ENCODE data around the gene CENPT. TPM values are rescaled to one million over a fixed set of nuclear protein-coding genes. Genes with fewer than 3 reads are reported as not detected.

Gene CENPT
- total RNA-seq, 1 experiment from 2014 or later: 43.7 TPM

- no peak for DNase-seq
- Histone ChIP-seq H3K36me3 (replicated peaks; ENCODE audit: control insufficient read depth, insufficient read depth, low read length) (peaks cover 18% of the 10 kb centered on the region), H3K27me3 (ENCODE audit: control insufficient read depth, insufficient read depth, low read length) (no peaks in the 10 kb centered on the region), H3K4me3 (ENCODE audit: insufficient read depth, low read depth, low read length) (no peak overlapping the region)
Observed at GRCh38 chr16:67825906-67826305, 21.6 kb downstream of the CENPT start.

GRCh38 chr16:67825119-67825518, 22.4 kb downstream of the CENPT start:
- no peaks in the 10 kb centered on the region for H3K27me3 ChIP-seq (ENCODE audit: control insufficient read depth, insufficient read depth, low read length)
- no peak for DNase-seq

GRCh38 chr16:67822511-67822910, 25.0 kb downstream of the CENPT start:
- no peak overlapping the region for H3K4me3 ChIP-seq (ENCODE audit: insufficient read depth, low read depth, low read length)
- H3K36me3 ChIP-seq (replicated peaks; ENCODE audit: control insufficient read depth, insufficient read depth, low read length): no peaks in the 10 kb centered on the region; the same call in 1 of the 2 replicates
- no peaks in the 10 kb centered on the region for H3K27me3 ChIP-seq (ENCODE audit: control insufficient read depth, insufficient read depth, low read length)
- no peak for DNase-seq

More at GRCh38 chr16:67825119-67825518, 22.4 kb downstream of the CENPT start:
- Histone ChIP-seq H3K4me3 (ENCODE audit: insufficient read depth, low read depth, low read length) (no peak overlapping the region), H3K36me3 (replicated peaks; ENCODE audit: control insufficient read depth, insufficient read depth, low read length) (peaks cover 11% of the 10 kb centered on the region)

GRCh38 chr16:67820608-67821259, 26.8 kb downstream of the CENPT start:
- H3K27me3 ChIP-seq (ENCODE audit: control insufficient read depth, insufficient read depth, low read length): no peaks in the 10 kb centered on the region
- H3K4me3 ChIP-seq (ENCODE audit: insufficient read depth, low read depth, low read length): no peak overlapping the region
- DNase-seq: no peak
- H3K36me3 ChIP-seq (replicated peaks; ENCODE audit: control insufficient read depth, insufficient read depth, low read length): no peaks in the 10 kb centered on the region

- H3K36me3 ChIP-seq (replicated peaks; ENCODE audit: control insufficient read depth, insufficient read depth, low read length): no peaks in the 10 kb centered on the region
- H3K27me3 ChIP-seq (ENCODE audit: control insufficient read depth, insufficient read depth, low read length): no peaks in the 10 kb centered on the region
- no peak for DNase-seq
- H3K4me3 ChIP-seq (ENCODE audit: insufficient read depth, low read depth, low read length): no peak overlapping the region
Observed at GRCh38 chr16:67814567-67814966, 32.9 kb downstream of the CENPT start.

GRCh38 chr16:67811899-67812298, 35.6 kb downstream of the CENPT start:
- Histone ChIP-seq H3K27me3 (ENCODE audit: control insufficient read depth, insufficient read depth, low read length) (no peaks in the 10 kb centered on the region), H3K4me3 (ENCODE audit: insufficient read depth, low read depth, low read length) (no peak overlapping the region)
- no peak for DNase-seq

GRCh38 chr16:67807148-67807682, 40.3 kb downstream of the CENPT start:
- Histone ChIP-seq H3K27me3 (ENCODE audit: control insufficient read depth, insufficient read depth, low read length) (no peaks in the 10 kb centered on the region), H3K36me3 (replicated peaks; ENCODE audit: control insufficient read depth, insufficient read depth, low read length) (peaks cover 1% of the 10 kb centered on the region; the same call in 1 of the 2 replicates), H3K4me3 (ENCODE audit: insufficient read depth, low read depth, low read length) (peak overlapping the region; percentile 95)
- DNase-seq: no peak

More at GRCh38 chr16:67811899-67812298, 35.6 kb downstream of the CENPT start:
- H3K36me3 ChIP-seq (replicated peaks; ENCODE audit: control insufficient read depth, insufficient read depth, low read length): no peaks in the 10 kb centered on the region

GRCh38 chr16:67806428-67807147, 40.9 kb downstream of the CENPT start, which contains the start of the genes RANBP10 and TSNAXIP1:
RANBP10 (minus strand) TSS chr16:67806560; CDS start chr16:67806536, 24 bp downstream.
TSNAXIP1 (plus strand) TSS chr16:67806889; CDS start chr16:67807150, 261 bp downstream.
- H3K4me3 ChIP-seq (ENCODE audit: insufficient read depth, low read depth, low read length): peak within 1 kb of the TSS; percentile 95
- peak; percentile 98 for DNase-seq
- no peaks in the 10 kb centered on the region for H3K27me3 ChIP-seq (ENCODE audit: control insufficient read depth, insufficient read depth, low read length)

GRCh38 chr16:67805718-67806427, 41.6 kb downstream of the CENPT start:
- no peak for DNase-seq
- no peaks in the 10 kb centered on the region for H3K27me3 ChIP-seq (ENCODE audit: control insufficient read depth, insufficient read depth, low read length)
- peak overlapping the region; percentile 95 for H3K4me3 ChIP-seq (ENCODE audit: insufficient read depth, low read depth, low read length)
- peaks cover 3% of the 10 kb centered on the region; the same call in 1 of the 2 replicates for H3K36me3 ChIP-seq (replicated peaks; ENCODE audit: control insufficient read depth, insufficient read depth, low read length)

More at GRCh38 chr16:67806428-67807147, 40.9 kb downstream of the CENPT start, which contains the start of the genes RANBP10 and TSNAXIP1:
- H3K36me3 ChIP-seq (replicated peaks; ENCODE audit: control insufficient read depth, insufficient read depth, low read length): peaks cover 1% of the 10 kb centered on the region; the same call in 1 of the 2 replicates

- no peaks in the 10 kb centered on the region for H3K27me3 ChIP-seq (ENCODE audit: control insufficient read depth, insufficient read depth, low read length)
- H3K36me3 ChIP-seq (replicated peaks; ENCODE audit: control insufficient read depth, insufficient read depth, low read length): peaks cover 3% of the 10 kb centered on the region; the same call in 1 of the 2 replicates
- peak overlapping the region; percentile 95 for H3K4me3 ChIP-seq (ENCODE audit: insufficient read depth, low read depth, low read length)
- DNase-seq: no peak
Observed at GRCh38 chr16:67804853-67805542, 42.5 kb downstream of the CENPT start.

GRCh38 chr16:67803894-67804293, 43.6 kb downstream of the CENPT start:
- no peaks in the 10 kb centered on the region for H3K27me3 ChIP-seq (ENCODE audit: control insufficient read depth, insufficient read depth, low read length)
- peaks cover 3% of the 10 kb centered on the region; the same call in 1 of the 2 replicates for H3K36me3 ChIP-seq (replicated peaks; ENCODE audit: control insufficient read depth, insufficient read depth, low read length)
- no peak for DNase-seq
- H3K4me3 ChIP-seq (ENCODE audit: insufficient read depth, low read depth, low read length): no peak overlapping the region

- H3K4me3 ChIP-seq (ENCODE audit: insufficient read depth, low read depth, low read length): no peak overlapping the region
- DNase-seq: no peak
- no peaks in the 10 kb centered on the region for H3K27me3 ChIP-seq (ENCODE audit: control insufficient read depth, insufficient read depth, low read length)
- H3K36me3 ChIP-seq (replicated peaks; ENCODE audit: control insufficient read depth, insufficient read depth, low read length): peaks cover 3% of the 10 kb centered on the region; the same call in 1 of the 2 replicates
Observed at GRCh38 chr16:67801883-67802282, 45.6 kb downstream of the CENPT start.

GRCh38 chr16:67801241-67801640, 46.3 kb downstream of the CENPT start:
- Histone ChIP-seq H3K4me3 (ENCODE audit: insufficient read depth, low read depth, low read length) (no peak overlapping the region), H3K36me3 (replicated peaks; ENCODE audit: control insufficient read depth, insufficient read depth, low read length) (peaks cover 3% of the 10 kb centered on the region; the same call in 1 of the 2 replicates), H3K27me3 (ENCODE audit: control insufficient read depth, insufficient read depth, low read length) (no peaks in the 10 kb centered on the region)
- DNase-seq: peak; percentile 5

All from H7 (cell line).